ENCODE data around the gene DNAJB6. TPM values are rescaled to one million over a fixed set of nuclear protein-coding genes. Genes with fewer than 3 reads are reported as not detected.
A peak's percentile ranks its signal among the peaks of the same experiment; 100 is the strongest.

Gene DNAJB6
- total RNA-seq, 5 donors from 2014 or later (not counting 1 experiment from before 2014, with no cell fraction given) = 80.7 to 195 (median 89.1) TPM

DNA sequence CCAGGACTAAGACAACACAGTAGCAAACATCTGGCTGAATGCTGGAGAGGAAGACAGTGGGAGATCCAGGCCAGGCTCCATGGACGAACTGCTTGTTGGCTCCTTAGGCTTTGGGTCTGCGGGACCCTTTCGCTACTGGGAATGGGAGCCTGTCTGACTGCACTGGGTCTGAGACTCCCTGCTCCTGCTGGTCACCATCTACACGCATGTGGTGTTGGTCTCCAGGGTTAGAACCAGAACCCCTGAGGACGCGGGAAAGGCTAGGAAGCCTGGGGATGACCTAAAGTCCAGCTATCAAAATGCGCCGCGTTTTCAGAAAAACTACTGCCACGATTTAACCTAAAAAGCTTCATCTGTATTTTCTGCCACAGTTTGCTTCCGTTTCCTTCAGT is 817 bp upstream of the DNAJB6 start:
- Histone ChIP-seq H3K9me3 (no peaks in the 10 kb centered on the region), H3K27ac (ENCODE audit: low read length) (peak overlapping the region; percentile 86), H3K36me3 (ENCODE audit: control insufficient read depth in 2 of 2, extremely low read depth in 1 of 2, insufficient read depth in 1 of 2, low read length in 1 of 2) (no peaks in the 10 kb centered on the region), H3K4me1 (ENCODE audit: control insufficient read depth in 1 of 2, extremely low read depth in 1 of 2, insufficient read depth in 2 of 2, low read length in 2 of 2) (peaks cover 14 to 33% of the 10 kb centered on the region in 2 experiments), H3K27me3 (replicated peaks in 1 of 2; ENCODE audit: control insufficient read depth in 2 of 2, extremely low read depth in 1 of 2, insufficient read depth in 2 of 2, low read length in 1 of 2) (peaks cover 0 to 5% of the 10 kb centered on the region in 2 experiments), H3K4me3 (ENCODE audit: control insufficient read depth in 1 of 2, extremely low read depth in 1 of 2, low read length in 1 of 2) (peak overlapping the region; percentile 61 to 63)
- DNase-seq (no peak), ATAC-seq (replicated peaks in 1 of 4) (no peak)
- Mint-ChIP-seq H3K27me3 (peaks cover 2 to 9% of the 10 kb centered on the region in 2 donors), H3K4me3 (peak overlapping the region; percentile 93 to 94 (median 93)), H3K27ac (peak overlapping the region; percentile 95 to 97), H3K4me1 (peaks cover 28 to 35% (median 35%) of the 10 kb centered on the region in 3 donors), H3K36me3 (peaks cover 14% of the 10 kb centered on the region), H3K9me3 (no peaks in the 10 kb centered on the region)
- 56% methylated on average over 9 of the region's 11 CpGs for WGBS (ENCODE audit: insufficient coverage)
- ChIA-PET POLR2A (interaction anchor here in 1 of 2 donors (0.7 to 1.0 kb wide), 3 partner anchors 29 to 93 kb away, joined by 3 to 6 read pairs (median 3); no protein-coding TSS in a partner anchor), CTCF (interaction anchor here in 1 of 2 donors (0.8 kb wide), 2 partner anchors 13 to 47 kb away, joined by 3 read pairs; no protein-coding TSS in a partner anchor)

DNA sequence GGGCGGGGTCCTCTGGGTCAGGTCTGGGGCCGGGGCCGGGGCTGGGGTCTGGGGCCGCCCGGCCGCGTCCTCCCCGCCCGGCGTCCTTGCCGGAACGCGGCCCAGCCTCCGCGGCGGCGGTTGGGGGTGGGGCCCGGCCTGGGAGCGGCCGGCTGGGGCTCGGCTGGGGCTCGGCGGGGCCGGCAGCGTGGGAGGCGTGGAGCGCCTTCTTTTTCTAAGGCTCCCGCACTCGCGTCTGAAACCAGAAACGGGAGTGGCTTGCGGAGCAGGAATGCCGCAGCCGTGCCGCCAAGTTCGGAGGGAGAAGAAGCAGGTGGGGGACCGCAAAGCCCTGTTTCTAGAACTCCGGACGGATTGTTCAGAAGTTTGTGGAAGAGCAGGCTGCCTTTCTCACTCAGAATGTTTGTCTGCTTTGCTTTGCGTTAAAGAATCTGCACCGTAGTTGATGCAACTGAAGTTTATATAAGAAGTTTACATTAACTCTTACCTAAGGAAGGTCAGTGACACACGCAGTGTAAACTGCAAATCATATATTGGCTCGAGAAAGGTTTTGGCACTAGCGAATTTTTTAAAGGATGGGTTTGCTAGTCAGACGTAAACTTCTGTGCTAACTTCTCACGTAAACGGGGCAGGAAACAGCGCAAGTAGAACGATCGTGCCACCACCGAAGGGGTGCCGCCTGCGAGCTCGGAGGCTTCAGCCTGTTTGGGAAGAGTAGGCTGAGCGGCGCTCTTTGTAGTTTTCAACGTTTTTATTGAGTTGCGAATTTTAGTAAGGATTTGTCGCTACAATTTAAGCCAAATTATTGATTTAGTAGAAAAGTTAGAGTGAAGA is 729 bp downstream of the DNAJB6 start:
- H3K27me3 ChIP-seq (replicated peaks in 1 of 2; ENCODE audit: control insufficient read depth in 2 of 2, extremely low read depth in 1 of 2, insufficient read depth in 2 of 2, low read length in 1 of 2) = peaks cover 0 to 2% of the 10 kb centered on the region in 2 experiments
- CTCF ChIA-PET = interaction anchor here in 1 of 2 donors (0.7 to 1.8 kb wide), 3 partner anchors 34 to 51 kb away, joined by 3 to 6 read pairs (median 3); no protein-coding TSS in a partner anchor
- no peaks in the 10 kb centered on the region for H3K9me3 ChIP-seq
- H3K4me3 ChIP-seq (ENCODE audit: control insufficient read depth in 1 of 2, extremely low read depth in 1 of 2, low read length in 1 of 2) = peak overlapping the region; percentile 85 to 97
- H3K4me1 ChIP-seq (ENCODE audit: control insufficient read depth in 1 of 2, extremely low read depth in 1 of 2, insufficient read depth in 2 of 2, low read length in 2 of 2) = peaks cover 14 to 44% of the 10 kb centered on the region in 2 experiments
- H3K27ac Mint-ChIP-seq = peak overlapping the region; percentile 95 to 97
- WGBS (ENCODE audit: insufficient coverage) = under 1% methylated on average over 53 of the region's 59 CpGs
- ATAC-seq (replicated peaks in 1 of 4) (peak; percentile 45 to 65 (median 60)), DNase-seq (peak; percentile 30 to 77 (median 58))
- H3K9me3 Mint-ChIP-seq = no peaks in the 10 kb centered on the region
- H3K4me3 Mint-ChIP-seq = peak overlapping the region; percentile 93 to 95 (median 95)
- no peaks in the 10 kb centered on the region for H3K27me3 Mint-ChIP-seq
- H3K4me1 Mint-ChIP-seq = peaks cover 40 to 47% (median 46%) of the 10 kb centered on the region in 3 donors
- POLR2A ChIA-PET = interaction anchor here in 1 of 2 donors (0.7 to 1.6 kb wide), 6 partner anchors 8 to 242 kb away, joined by 3 to 6 read pairs (median 4); no protein-coding TSS in a partner anchor
- H3K27ac ChIP-seq (ENCODE audit: low read length) = peak overlapping the region; percentile 87
- no peaks in the 10 kb centered on the region for H3K36me3 ChIP-seq (ENCODE audit: control insufficient read depth in 2 of 2, extremely low read depth in 1 of 2, insufficient read depth in 1 of 2, low read length in 1 of 2)
- H3K36me3 Mint-ChIP-seq = peaks cover 14% of the 10 kb centered on the region

DNA sequence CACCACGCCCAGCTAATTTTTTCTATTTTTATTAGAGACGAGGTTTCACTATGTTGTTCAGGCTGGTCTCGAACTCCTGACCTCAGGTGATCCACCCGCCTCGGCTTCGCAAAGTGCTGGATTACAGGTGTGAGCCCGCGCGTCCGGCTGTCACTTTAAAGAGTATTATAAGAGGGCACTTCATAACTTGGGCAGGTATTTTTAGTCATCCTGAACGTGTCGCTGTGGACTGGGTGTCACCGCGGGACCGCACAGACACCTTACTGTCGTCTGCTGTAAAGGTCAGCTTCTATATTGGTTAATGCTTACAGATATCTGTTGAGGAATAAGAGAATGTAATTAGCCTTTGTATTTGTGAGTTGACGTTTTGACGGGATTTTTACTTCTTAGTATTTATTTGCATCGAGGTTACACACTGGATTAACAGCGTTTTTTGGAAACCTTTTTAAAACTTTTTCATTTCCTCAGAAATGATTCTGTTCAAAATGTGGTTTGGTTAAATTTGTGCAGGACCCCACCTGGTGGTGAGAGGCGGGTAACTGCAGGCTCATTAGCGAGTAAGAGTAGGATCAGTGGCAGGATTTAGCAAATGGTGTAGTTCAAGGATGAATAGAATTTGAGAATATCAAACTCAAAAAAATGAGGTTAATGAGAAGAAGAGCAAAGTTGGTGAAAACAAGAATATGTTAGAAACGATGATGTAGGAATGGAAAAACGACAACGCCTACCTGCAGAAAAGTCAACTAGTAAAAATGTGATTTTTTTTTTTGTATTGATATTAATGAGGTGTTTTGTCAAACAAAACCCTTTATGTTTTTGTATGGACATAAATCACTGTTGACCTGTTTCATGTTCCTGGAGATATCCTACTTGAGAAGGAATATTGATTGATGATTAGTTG is 3.2 kb downstream of the DNAJB6 start:
- Mint-ChIP-seq H3K27me3 (no peaks in the 10 kb centered on the region), H3K4me1 (peaks cover 60 to 66% (median 64%) of the 10 kb centered on the region in 3 donors), H3K36me3 (peaks cover 14% of the 10 kb centered on the region), H3K9me3 (no peaks in the 10 kb centered on the region), H3K4me3 (peak overlapping the region; percentile 93 to 95 (median 95)), H3K27ac (peak overlapping the region; percentile 0 to 17)
- Histone ChIP-seq H3K4me3 (ENCODE audit: control insufficient read depth in 1 of 2, extremely low read depth in 1 of 2, low read length in 1 of 2) (no peak overlapping the region), H3K4me1 (ENCODE audit: control insufficient read depth in 1 of 2, extremely low read depth in 1 of 2, insufficient read depth in 2 of 2, low read length in 2 of 2) (peaks cover 18 to 66% of the 10 kb centered on the region in 2 experiments), H3K27me3 (replicated peaks in 1 of 2; ENCODE audit: control insufficient read depth in 2 of 2, extremely low read depth in 1 of 2, insufficient read depth in 2 of 2, low read length in 1 of 2) (no peaks in the 10 kb centered on the region), H3K36me3 (ENCODE audit: control insufficient read depth in 2 of 2, extremely low read depth in 1 of 2, insufficient read depth in 1 of 2, low read length in 1 of 2) (no peaks in the 10 kb centered on the region), H3K27ac (ENCODE audit: low read length) (no peak overlapping the region), H3K9me3 (no peaks in the 10 kb centered on the region)
- 62% methylated on average over 18 of the region's 25 CpGs for WGBS (ENCODE audit: insufficient coverage)
- DNase-seq (peak; percentile 37 to 82 (median 62)), ATAC-seq (replicated peaks in 1 of 4) (no peak)
- ChIA-PET CTCF (interaction anchor here (0.6 to 2.1 kb wide), 8 partner anchors 8 to 148 kb away, joined by 3 to 9 read pairs (median 3); no protein-coding TSS in a partner anchor), POLR2A (interaction anchor here (0.6 to 0.7 kb wide), 2 partner anchors 39 to 60 kb away, joined by 4 to 18 read pairs; no protein-coding TSS in a partner anchor)

DNA sequence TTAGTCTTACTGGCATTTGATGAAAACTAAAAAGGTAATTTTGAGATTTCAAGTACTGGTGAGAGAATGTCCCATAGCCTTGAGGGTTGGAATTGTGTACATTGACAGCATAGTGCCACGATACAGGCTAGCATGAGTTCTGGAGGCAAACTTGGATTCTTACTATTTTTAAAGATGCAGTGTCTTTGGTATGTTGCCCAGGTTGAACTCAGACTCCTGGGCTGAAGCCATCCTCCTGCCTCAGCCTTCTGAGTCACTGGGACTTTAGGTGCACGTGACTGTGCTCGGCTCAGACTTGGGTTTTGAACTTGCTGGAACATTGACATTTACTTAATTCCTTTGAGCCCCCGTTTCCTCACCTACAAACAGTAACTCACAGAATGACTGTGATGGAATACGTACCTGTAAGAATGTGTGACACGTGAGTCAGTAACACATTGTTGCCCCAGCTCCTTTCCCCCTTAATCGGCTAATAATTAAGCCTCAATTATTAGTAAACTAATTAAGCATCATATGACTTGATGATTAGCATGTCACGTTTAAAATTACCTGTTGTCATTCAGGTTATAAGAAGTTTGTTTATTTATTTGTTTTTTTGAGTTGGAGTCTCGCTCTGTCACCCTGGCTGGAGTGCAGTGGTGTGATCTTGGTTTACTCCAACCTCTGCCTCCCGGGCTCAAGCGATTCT is 10.6 kb downstream of the DNAJB6 start:
- H3K27me3 Mint-ChIP-seq = no peaks in the 10 kb centered on the region
- no peaks in the 10 kb centered on the region for H3K9me3 Mint-ChIP-seq
- CTCF ChIA-PET = interaction anchor here (0.6 to 1.4 kb wide), 2 partner anchors 8 to 454 kb away, joined by 3 to 5 read pairs; partner anchors contain the start of gene LMBR1 (in 1 of the 2)
- H3K36me3 Mint-ChIP-seq = peaks cover 8% of the 10 kb centered on the region
- ATAC-seq (replicated peaks in 1 of 4) (peak in 2 of 4 experiments; percentile 36 to 44), DNase-seq (peak in 1 of 35 experiments; percentile 22)
- H3K27ac Mint-ChIP-seq = no peak overlapping the region
- peaks cover 84 to 86% (median 86%) of the 10 kb centered on the region in 3 donors for H3K4me1 Mint-ChIP-seq
- no peaks in the 10 kb centered on the region for H3K36me3 ChIP-seq (ENCODE audit: control insufficient read depth in 2 of 2, extremely low read depth in 1 of 2, insufficient read depth in 1 of 2, low read length in 1 of 2)
- H3K27ac ChIP-seq (ENCODE audit: low read length) = no peak overlapping the region
- no peaks in the 10 kb centered on the region for H3K9me3 ChIP-seq
- H3K27me3 ChIP-seq (replicated peaks in 1 of 2; ENCODE audit: control insufficient read depth in 2 of 2, extremely low read depth in 1 of 2, insufficient read depth in 2 of 2, low read length in 1 of 2) = no peaks in the 10 kb centered on the region
- H3K4me1 ChIP-seq (ENCODE audit: control insufficient read depth in 1 of 2, extremely low read depth in 1 of 2, insufficient read depth in 2 of 2, low read length in 2 of 2) = peaks cover 8 to 83% of the 10 kb centered on the region in 2 experiments
- H3K4me3 ChIP-seq (ENCODE audit: control insufficient read depth in 1 of 2, extremely low read depth in 1 of 2, low read length in 1 of 2) = no peak overlapping the region
- WGBS (ENCODE audit: insufficient coverage) = 100% methylated on average over 1 of the region's 11 CpGs
- POLR2A ChIA-PET = interaction anchor here in 1 of 2 donors (0.6 to 1.3 kb wide), 2 partner anchors 9 to 25 kb away, joined by 4 to 5 read pairs; no protein-coding TSS in a partner anchor
- peak overlapping the region in 2 of 3 donors; percentile 6 to 29 for H3K4me3 Mint-ChIP-seq

DNA sequence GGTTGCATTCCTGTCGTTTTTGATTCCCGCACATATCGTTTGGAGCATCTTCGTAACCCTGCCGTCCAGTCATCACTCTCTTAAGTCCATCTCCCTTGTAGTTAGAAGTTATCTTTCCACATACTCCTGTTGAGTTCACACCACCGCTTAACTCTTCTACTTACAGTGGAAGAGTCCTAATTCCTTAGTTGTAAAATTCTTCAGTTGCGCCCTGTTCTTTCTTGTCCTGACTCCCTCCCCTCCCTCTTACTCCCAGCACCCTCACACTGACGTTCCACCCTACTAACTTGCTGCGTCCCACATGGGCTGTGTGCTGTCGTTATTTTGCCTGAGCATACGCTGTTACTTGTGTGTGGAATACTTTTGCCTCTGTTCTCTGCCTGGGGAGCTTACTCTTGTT is 11.7 kb downstream of the DNAJB6 start:
- WGBS (ENCODE audit: insufficient coverage) = 97% methylated on average over 7 of the region's 11 CpGs
- peaks cover 84 to 86% (median 85%) of the 10 kb centered on the region in 3 donors for H3K4me1 Mint-ChIP-seq
- no peak for ATAC-seq (replicated peaks in 1 of 4)

More for the DNA sequence above, 11.7 kb downstream of the DNAJB6 start:
- ChIA-PET POLR2A (no interaction called here), CTCF (interaction anchor here in 1 of 2 donors (1.4 kb wide), 1 partner anchor 10 kb away, joined by 3 read pairs; no protein-coding TSS in a partner anchor)
- no peaks in the 10 kb centered on the region for H3K27me3 ChIP-seq (replicated peaks in 1 of 2; ENCODE audit: control insufficient read depth in 2 of 2, extremely low read depth in 1 of 2, insufficient read depth in 2 of 2, low read length in 1 of 2)
- H3K9me3 ChIP-seq = no peaks in the 10 kb centered on the region
- H3K4me3 Mint-ChIP-seq = peak overlapping the region in 1 of 3 donors; percentile 29
- no peaks in the 10 kb centered on the region for H3K36me3 ChIP-seq (ENCODE audit: control insufficient read depth in 2 of 2, extremely low read depth in 1 of 2, insufficient read depth in 1 of 2, low read length in 1 of 2)
- no peak overlapping the region for H3K27ac ChIP-seq (ENCODE audit: low read length)
- no peak overlapping the region for H3K27ac Mint-ChIP-seq
- peaks cover 11% of the 10 kb centered on the region for H3K36me3 Mint-ChIP-seq
- DNase-seq = no peak
- H3K9me3 Mint-ChIP-seq = no peaks in the 10 kb centered on the region
- H3K4me3 ChIP-seq (ENCODE audit: control insufficient read depth in 1 of 2, extremely low read depth in 1 of 2, low read length in 1 of 2) = no peak overlapping the region
- H3K27me3 Mint-ChIP-seq = no peaks in the 10 kb centered on the region
- H3K4me1 ChIP-seq (ENCODE audit: control insufficient read depth in 1 of 2, extremely low read depth in 1 of 2, insufficient read depth in 2 of 2, low read length in 2 of 2) = peaks cover 14 to 80% of the 10 kb centered on the region in 2 experiments

Data from T-cell (primary cell).